Measurements from ENCODE around the gene ADGRG3.

DNA sequence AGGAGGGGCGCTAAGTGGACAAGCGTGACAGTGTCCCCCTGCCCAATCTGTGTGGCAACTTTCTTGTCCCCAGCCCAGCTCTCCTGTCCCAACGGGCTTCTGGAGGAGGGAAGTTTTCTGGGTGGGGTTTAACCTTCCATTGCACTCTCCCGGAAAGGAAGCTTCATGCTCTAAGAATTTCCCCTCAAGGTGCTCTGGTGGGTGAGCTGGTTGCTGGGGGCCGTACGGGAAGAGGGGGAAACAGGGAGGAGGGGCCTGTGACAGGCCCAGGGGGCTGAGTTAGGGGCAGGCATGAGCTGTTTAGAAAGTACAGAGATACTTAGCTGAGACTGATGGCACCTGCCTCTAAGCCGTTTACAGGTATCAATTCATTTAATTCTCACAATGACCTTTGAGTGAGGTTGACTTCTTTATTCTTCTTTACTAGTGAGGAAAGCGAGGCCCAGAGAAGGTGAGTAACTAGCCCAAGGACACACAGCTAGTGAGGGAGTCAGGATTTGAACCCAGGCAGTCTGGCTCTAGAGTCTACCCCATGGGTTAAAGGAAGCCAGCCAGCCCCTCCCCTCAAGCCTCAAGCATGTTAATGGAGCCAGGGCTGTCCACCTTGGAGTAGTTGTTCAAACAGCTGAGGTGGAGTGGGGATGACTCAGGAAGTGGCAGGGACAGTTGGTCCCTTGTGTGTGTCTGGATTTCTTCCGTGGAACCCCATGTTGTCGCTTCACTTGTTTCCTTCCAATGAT, 20.8 kb upstream of the ADGRG3 start:
- no peak for TF ChIP-seq SRF (IDR thresholded peaks at IDR 0.05; ENCODE audit: low read depth, low read length)
- TF ChIP-seq YY1 (IDR thresholded peaks at IDR 0.05; ENCODE audit: low read depth, low read length): no peak
- no peak for TF ChIP-seq POLR2A (IDR thresholded peaks at IDR 0.05; ENCODE audit: control extremely low read depth in 1 of 2, low read depth in 2 of 2, low read length in 2 of 2)
- no peak for TF ChIP-seq SUZ12 (IDR thresholded peaks at IDR 0.05; ENCODE audit: low read length)
- TF ChIP-seq, protein P1, sequence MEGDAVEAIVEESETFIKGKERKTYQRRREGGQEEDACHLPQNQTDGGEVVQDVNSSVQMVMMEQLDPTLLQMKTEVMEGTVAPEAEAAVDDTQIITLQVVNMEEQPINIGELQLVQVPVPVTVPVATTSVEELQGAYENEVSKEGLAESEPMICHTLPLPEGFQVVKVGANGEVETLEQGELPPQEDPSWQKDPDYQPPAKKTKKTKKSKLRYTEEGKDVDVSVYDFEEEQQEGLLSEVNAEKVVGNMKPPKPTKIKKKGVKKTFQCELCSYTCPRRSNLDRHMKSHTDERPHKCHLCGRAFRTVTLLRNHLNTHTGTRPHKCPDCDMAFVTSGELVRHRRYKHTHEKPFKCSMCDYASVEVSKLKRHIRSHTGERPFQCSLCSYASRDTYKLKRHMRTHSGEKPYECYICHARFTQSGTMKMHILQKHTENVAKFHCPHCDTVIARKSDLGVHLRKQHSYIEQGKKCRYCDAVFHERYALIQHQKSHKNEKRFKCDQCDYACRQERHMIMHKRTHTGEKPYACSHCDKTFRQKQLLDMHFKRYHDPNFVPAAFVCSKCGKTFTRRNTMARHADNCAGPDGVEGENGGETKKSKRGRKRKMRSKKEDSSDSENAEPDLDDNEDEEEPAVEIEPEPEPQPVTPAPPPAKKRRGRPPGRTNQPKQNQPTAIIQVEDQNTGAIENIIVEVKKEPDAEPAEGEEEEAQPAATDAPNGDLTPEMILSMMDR (IDR thresholded peaks at IDR 0.05; ENCODE audit: control extremely low read depth in 1 of 3, insufficient read depth in 1 of 3, low read depth in 1 of 3, low read length in 3 of 3): no peak
- no peak for TF ChIP-seq SIN3A (conservative IDR thresholded peaks at IDR 0.05 in 1 of 2, IDR thresholded peaks at IDR 0.05 in 1 of 2; ENCODE audit: low read depth in 1 of 2, low read length in 2 of 2)
- no peak for TF ChIP-seq BRCA1 (IDR thresholded peaks at IDR 0.05; ENCODE audit: low read depth, low read length)
- TF ChIP-seq JUN (IDR thresholded peaks at IDR 0.05; ENCODE audit: low read depth, low read length): no peak
- TF ChIP-seq BCL11A (IDR thresholded peaks at IDR 0.05; ENCODE audit: low read depth in 2 of 2, low read length in 2 of 2): no peak
- TF ChIP-seq RFX5 (IDR thresholded peaks at IDR 0.05; ENCODE audit: borderline replicate concordance, low read depth, low read length): no peak
